C4-2B (cell line): ENCODE results near the gene TLX3.

Experiments used
- H3K27ac ChIP-seq: fragments of 450-650 bp; 2 replicates; pipeline ENCODE4 v1.5.1; 2017
- CTCF ChIP-seq: fragments of 450-650 bp; conservative IDR thresholded peaks from 2 replicates; pipeline ENCODE4 v1.5.1; 2017; ENCODE audit warnings: mild to moderate bottlenecking
- ZFX ChIP-seq: fragments of 450-650 bp; IDR thresholded peaks from 2 replicates; pipeline ENCODE4 v1.6.1; 2017

The TLX3 gene

GRCh38 chr5:171335616-171336015 lies 26.6 kb downstream of the TLX3 start:
- H3K27ac ChIP-seq: no peak overlapping the region
- TF ChIP-seq ZFX: no peak
- no peak for TF ChIP-seq CTCF

GRCh38 chr5:171336521-171337209 lies 27.6 kb downstream of the TLX3 start:
- TF ChIP-seq CTCF: peak; percentile 93
- no peak for TF ChIP-seq ZFX
- peak overlapping the region; percentile 56 for H3K27ac ChIP-seq

- peak overlapping the region; percentile 56 for H3K27ac ChIP-seq
- TF ChIP-seq CTCF: peak; percentile 73
- TF ChIP-seq ZFX: no peak
These were observed 28.1 kb downstream of the TLX3 start for GRCh38 chr5:171337210-171337569.

- TF ChIP-seq ZFX: no peak
- TF ChIP-seq CTCF: no peak
These were observed 31.0 kb downstream of the TLX3 start for GRCh38 chr5:171340042-171340441.

GRCh38 chr5:171340491-171340890 lies 31.4 kb downstream of the TLX3 start:
- TF ChIP-seq CTCF (no peak), ZFX (no peak)
- H3K27ac ChIP-seq: no peak overlapping the region

More at GRCh38 chr5:171340042-171340441, 31.0 kb downstream of the TLX3 start:
- H3K27ac ChIP-seq: no peak overlapping the region

- no peak overlapping the region for H3K27ac ChIP-seq
- TF ChIP-seq CTCF (peak; percentile 85), ZFX (no peak)
These were observed 33.5 kb downstream of the TLX3 start for GRCh38 chr5:171342362-171343111.

- no peak overlapping the region for H3K27ac ChIP-seq
- no peak for TF ChIP-seq ZFX
- no peak for TF ChIP-seq CTCF
These were observed 36.0 kb downstream of the TLX3 start for GRCh38 chr5:171344936-171345608.
